T-helper 9 cell (primary cell): ENCODE measurements around the gene CDC25B.
"Not testable (repeated sequence)": the region's sequence is repeated elsewhere in the genome, so short reads cannot be mapped to it uniquely, and the experiment has no call there.

ENCODE experiments used
- DNase-seq: peaks from one replicate; pipeline ENCODE4 v3.0.0-alpha.2; 2020

The CDC25B gene

DNA sequence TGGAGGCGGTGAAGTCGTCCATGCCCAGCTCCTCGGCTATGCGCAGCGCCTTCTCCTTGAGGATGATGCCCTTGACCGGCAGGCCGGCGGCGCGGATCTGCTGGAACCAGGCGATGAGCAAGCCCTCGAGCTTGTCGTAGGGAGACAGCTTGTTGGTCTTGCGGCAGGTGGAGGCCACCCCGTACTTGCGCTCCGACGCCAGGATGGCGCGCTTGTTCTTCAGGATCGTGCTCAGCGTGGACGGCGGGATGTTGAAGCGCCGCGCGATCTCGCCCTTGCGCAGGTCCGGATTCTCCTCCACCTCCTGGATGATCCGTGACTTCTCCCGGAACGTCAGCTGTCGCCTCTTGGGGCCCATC is 10.0 kb upstream of the CDC25B start:
- DNase-seq = peak; percentile 28

DNA sequence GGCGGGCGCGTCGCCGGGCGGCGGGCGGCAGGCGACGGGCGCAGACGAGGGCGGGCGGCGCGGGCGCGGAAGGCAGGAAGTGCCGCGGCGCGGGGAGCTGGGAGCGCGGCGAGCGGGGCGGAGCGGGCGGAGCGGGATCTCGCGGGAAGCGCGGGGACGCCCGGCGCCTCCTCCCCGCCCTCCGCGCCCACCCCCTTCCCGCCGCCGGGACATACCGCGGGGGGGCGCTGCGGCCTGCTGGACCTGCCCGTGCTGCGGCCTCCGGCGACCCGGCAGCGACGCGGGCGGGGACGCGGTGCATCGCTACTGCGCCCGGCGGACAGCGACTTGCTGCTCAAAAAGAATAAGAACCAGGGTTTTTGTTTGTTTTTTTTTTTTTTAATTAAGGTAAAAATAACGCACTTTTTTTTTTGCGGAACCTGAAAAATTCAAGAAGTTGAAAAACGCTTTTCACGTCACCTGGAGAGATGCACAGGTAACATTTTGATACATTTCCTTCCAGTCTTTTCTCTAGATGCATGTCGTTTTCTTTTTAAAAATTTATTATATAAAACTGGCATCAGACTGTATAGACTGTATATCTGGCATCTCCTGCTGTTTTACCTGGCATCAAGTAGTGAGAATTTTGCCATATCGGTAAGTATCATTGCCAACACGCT is 9.3 kb upstream of the CDC25B start, which contains the start of gene CENPB:
CENPB (minus strand) TSS at position 76 of the 659 bp plus-strand sequence. CDS start 257 bp downstream, outside the sequence.
- peak; percentile 92 for DNase-seq

DNA sequence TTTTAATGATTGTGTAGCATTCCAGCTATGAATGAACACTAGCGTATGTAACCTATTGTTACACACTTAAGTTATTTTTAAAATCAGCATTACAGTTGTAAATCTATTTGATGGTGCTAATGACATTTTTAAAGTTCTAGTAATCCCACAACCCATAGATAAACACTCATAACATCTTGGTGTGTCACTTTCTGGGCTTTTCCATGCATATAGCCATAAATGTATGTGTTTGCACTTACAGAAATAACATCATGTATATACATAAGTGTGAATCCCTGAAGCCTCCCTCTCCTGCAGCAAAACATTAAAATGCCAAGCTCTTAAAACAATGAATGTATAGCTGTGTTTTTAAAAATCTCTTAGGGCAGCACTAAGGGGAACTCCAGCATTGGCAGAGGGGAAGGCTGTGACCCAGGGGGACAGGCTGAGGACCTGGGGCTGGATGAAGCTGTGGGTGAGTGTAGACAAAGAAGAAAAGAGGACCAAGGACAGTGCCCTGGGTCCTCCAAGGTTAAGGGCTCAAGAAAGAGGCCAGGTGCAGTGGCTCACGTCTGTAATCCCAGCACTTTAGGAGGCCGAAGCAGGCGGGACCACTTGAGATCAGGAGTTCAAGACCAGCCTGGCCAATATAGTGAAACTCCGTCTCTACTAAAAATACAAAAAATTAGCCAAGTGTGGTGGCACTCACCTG is 8.6 kb upstream of the CDC25B start:
- no peak for DNase-seq

DNA sequence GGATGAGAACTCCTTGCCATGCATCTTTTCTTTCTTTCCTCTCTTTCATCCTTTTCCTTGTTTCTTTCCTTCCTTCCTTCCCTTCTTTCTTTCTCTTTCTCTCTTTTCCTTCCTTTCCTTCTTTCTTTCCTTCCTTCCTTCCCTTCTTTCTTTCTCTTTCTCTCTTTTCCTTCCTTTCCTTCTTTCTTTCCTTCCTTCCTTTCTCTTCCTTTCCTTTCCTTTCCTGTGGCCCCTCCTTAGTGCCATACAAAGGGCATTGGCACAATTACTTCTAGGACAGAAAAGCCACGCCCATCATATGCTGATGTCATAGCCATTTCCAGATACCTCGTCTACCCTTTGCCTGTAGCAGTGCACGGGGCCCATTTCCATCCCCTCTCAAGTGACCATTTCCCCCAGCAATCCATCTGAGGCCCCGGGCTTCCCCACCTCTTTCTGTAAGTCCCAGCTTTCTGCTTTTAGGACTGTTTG is 7.4 kb upstream of the CDC25B start:
- DNase-seq = no peak

DNA sequence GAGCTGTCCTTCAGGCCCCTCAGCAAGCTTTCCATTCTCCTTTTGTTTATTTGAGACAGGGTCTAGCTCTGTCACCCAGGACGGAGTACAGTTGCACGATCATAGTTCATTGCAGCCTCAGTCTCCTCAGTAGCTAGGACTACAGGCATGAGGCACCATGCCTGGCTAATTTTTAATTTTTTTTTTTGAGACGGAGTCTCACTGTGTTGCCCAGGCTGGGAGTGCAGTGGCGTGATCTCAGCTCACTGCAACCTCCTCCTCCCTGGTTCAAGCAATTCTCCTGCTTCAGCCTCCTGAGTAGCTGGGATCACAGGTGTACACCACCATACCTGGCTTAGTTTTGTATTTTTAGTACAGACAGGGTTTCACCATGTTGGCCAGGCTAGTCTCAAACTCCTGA is 6.9 kb upstream of the CDC25B start:
- not testable (repeated sequence) for DNase-seq

DNA sequence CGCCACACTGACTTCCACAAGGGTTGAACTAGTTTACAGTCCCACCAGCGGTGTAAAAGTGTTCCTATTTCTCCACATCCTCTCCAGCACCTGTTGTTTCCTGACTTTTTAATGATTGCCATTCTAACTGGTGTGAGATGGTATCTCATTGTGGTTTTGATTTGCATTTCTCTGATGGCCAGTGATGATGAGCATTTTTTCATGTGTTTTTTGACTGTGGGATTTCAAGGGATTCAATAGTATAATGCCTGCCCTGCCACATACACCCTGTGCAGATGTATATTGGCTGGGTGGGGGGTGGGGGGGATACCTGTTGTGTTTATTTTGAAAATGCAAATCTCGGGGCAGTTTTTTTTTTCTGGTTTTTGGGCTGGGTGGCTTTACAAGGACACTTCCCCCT is 1.9 kb upstream of the CDC25B start:
- not testable (repeated sequence) for DNase-seq

DNA sequence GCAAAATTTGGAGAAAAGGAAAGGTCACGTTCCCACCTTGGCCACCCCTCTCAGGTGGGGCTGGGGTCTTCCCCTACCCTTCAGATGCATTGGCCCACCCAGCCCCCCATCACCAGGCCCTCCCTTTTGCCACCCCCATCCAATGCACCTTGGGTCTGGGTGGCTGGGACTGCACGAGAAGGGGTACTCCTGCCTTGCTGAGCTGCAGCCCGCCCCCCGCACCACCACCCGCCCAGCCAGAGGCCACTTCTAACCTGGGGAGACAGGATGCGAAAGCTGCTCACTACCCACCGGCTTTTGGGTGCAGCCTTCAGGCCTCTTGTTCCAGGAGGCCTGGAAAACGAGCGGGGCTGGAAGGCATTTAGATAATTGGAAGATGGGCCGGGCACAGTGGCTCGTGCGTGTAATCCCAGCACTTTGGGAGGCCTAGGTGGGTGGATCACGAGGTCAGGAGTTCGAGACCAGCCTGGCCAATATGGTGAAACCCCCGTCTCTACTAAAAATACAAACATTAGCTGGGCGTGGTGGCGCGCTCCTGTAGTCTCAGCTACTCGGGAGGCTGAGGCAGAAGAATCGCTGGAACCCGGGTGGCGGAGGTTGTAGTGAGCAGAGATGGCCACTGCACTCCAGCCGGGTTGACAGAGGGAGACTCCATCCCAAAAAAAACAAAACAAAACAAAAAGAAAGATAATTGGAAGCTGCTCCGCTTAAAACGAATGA is 1.2 kb upstream of the CDC25B start:
- DNase-seq = no peak

DNA sequence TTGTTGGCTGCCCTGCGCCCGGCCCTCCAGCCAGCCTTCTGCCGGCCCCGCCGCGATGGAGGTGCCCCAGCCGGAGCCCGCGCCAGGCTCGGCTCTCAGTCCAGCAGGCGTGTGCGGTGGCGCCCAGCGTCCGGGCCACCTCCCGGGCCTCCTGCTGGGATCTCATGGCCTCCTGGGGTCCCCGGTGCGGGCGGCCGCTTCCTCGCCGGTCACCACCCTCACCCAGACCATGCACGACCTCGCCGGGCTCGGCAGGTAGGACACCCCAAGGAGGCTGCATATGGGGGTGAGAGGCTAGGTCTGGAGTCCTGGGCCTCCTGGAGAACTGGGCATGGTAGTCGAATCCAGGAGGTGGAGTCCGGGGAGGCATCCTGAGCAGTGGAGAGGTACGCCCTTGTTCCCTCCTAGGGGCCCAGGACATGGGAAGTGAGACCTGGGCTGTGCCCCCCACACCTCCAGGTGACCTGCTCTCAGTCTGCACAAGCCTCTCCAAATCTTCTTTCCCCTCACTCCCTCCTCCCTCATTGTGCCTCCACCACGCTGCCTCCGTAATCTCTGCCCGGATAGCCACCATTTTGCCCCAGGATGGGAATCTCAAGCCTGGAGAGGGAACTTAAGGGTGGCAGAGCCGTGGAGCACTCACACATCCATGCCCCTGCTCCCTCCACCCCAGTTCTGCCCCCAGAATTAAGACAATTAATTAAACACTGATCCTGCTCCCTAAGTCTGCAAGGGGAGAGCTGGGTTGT is 541 bp downstream of the CDC25B start:
- DNase-seq = no peak

DNA sequence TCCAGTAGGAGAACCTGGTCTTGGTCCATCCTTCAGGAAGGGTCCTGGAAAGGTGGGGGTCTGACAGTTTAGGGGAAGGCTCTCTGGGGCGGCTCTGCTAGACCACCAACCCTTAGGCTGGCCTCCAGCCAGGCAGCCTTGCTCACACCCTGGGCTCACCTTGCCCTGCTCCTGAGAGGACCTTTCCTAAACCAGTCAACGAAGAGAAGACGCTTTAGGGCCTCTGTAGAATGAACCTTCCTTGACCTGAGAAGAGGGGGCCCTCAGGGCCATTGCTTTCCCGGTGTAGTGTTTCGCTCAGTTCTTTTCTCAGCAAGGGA is 1.1 kb downstream of the CDC25B start:
- no peak for DNase-seq

DNA sequence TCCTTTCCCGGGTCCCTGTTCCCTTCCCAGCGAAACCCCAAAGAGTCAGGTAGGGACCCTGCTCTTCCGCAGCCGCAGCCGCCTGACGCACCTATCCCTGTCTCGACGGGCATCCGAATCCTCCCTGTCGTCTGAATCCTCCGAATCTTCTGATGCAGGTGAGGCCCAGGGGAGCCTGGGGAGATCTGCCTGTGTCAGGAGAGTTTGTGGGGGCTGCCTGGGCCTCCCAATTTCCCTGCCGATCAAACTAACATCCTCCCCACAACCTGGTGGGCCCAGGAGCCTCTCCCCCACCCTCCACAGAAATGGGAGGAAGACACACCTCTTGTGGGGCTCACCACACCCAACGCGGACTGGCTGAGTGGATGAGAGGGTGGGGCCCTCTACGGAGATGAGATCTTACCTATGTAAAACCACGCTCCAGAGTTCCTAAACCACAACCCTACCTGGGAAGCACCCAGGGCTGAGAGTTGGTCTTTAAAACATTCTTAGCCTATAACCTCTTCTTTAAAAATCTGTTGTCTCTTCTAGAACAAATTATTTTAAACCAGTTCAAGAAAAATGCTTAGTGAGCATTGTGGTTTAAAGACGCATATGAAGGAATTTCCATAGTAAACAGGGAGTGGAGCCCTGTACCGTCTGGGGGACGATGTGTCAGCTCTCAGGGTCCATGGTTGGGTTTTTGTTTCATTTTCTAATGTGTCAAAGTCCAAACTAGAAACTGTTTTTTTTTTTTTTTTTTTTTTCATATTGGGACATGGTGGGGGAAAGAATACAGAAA is 1.7 kb downstream of the CDC25B start:
- DNase-seq = no peak

DNA sequence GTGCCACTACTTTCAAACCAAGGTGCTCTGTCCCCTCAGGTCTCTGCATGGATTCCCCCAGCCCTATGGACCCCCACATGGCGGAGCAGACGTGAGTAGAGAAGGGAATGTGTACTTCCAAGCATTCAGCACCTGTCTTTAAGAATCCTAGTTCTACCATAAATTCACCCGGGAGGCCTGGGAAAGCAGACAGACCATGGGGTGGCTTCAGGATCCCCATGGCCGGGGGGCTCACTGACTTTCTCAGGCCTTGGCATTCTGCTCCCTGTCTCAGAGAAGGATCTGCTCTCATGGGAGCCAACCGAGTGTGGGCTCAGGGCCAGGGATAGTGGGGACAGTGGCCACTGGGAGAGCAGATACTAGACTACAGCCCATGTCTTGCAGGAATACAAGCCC is 2.3 kb downstream of the CDC25B start:
- DNase-seq = no peak

DNA sequence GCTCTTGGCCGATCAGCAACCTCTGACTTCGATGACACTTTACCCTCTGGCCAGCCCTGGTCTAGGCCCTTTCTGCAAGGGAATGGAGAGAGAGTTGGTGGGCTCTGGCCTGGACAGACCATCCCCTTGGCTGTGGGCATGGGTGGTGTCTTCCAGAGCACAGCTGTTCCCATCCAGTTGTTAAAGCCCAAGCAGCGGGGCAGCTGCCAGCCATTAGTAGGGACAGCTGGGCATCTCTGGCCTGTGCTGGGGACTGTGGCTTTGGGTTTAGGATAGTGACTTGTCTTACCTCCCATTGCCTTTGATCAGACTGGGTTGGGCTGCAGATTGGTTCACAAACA is 2.8 kb downstream of the CDC25B start:
- no peak for DNase-seq

DNA sequence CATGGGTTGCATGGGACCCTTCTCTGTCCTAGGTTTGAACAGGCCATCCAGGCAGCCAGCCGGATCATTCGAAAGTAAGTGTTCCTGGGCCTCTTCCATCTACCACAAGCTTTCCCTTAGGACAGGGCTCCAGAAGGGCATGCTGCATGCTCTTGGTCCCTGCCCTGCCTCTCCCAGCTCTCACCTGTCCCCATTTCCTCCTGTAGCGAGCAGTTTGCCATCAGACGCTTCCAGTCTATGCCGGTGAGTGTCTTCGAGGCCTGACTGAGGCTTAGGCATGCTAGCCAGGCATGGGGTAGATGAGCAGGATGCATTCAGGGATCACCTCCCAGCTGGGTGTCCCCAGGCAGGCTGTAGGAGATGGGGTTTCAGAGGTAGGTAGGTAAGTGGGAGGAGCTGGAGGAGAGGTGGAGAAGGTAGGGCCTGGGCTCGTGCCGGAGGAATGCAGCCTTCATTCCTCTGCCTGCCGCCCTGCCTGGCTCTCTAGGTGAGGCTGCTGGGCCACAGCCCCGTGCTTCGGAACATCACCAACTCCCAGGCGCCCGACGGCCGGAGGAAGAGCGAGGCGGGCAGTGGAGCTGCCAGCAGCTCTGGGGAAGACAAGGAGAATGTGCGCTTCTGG is 4.3 kb downstream of the CDC25B start:
- DNase-seq = no peak

DNA sequence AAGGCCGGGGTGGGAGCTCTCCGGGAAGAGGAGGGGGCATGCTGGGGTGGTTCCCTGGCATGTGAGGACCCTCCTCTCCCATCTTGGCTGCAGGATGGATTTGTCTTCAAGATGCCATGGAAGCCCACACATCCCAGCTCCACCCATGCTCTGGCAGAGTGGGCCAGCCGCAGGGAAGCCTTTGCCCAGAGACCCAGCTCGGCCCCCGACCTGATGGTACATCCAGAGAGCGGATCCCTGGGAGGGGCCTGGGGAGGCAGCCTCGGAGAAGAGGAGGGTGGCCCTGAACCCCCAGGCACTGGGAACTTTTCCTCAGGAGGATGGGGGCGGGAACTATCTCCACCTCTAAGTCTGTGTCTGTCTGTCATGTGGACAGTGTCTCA is 4.8 kb downstream of the CDC25B start:
- DNase-seq = no peak

DNA sequence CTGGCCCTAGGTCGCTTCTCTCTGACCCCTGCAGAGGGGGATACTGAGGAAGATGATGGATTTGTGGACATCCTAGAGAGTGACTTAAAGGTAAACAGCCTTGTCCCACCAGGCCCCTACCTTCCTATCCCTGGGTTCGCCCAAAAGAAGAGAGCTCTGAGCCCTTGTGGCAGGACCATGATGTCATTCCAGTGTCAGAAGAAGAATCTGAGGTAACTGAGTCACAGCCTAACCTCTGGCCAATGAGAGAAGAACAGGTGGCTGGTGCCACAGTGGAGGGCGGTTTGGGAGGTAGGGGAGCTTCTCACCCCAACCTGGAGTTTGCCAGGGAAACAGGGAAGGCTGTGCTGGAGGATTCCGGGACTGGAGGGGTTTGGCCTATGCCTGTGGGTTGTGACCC is 5.2 kb downstream of the CDC25B start:
- no peak for DNase-seq

DNA sequence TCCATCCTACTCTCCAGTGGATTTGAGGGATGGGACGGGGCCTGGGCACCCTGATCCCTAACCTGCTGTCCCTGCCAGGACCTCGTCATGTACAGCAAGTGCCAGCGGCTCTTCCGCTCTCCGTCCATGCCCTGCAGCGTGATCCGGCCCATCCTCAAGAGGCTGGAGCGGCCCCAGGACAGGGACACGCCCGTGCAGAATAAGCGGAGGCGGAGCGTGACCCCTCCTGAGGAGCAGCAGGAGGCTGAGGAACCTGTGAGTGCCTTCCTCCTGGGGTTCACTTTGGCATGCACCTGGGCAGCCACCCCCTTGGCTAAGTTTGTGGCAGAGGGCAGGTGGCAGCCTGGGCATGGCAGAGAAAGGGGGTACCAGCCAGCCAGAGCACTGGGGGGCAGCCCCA is 5.7 kb downstream of the CDC25B start:
- no peak for DNase-seq

DNA sequence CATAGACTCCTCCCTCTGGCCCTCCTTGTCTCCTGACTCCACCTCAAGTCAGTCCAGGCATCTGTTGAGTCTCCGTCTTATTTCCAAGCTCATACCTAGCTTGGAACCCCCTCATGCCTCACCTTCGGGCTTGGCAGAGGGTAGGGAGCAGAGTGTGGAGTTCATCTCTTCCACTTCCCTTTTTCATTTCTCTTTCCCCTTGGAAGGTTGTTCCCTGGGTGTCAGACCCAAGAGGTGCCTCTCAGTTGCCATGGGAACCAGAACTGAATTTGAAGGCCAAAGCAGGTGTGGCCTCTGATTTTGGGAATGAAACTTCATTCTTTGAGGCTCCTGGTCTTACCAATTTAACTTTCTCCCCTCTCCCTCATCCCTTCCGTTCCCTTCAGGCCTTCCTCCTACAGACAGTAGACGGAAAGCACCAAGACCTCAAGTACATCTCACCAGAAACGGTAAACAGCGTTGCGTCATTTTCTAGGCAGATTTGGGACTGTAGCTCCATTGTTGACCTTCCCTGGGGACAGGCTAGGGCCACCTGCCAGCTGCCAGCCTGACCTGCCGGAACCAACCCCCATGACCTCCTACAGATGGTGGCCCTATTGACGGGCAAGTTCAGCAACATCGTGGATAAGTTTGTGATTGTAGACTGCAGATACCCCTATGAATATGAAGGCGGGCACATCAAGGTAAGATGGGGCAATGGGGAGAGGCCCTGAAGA is 6.6 kb downstream of the CDC25B start:
- no peak for DNase-seq

DNA sequence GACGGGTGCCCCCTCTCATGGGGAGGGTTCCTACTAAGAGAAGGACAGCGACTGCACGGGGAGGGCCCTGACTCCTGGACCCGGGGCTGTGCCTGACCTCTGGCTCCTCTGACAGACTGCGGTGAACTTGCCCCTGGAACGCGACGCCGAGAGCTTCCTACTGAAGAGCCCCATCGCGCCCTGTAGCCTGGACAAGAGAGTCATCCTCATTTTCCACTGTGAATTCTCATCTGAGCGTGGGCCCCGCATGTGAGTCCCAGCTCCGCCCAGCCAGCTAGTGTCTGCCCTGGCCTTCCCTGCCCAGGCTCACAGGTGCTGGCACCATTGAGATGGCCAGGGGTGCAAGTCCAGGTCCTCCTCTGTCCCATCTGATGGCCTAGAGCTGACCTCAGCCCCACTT is 7.2 kb downstream of the CDC25B start:
- no peak for DNase-seq

DNA sequence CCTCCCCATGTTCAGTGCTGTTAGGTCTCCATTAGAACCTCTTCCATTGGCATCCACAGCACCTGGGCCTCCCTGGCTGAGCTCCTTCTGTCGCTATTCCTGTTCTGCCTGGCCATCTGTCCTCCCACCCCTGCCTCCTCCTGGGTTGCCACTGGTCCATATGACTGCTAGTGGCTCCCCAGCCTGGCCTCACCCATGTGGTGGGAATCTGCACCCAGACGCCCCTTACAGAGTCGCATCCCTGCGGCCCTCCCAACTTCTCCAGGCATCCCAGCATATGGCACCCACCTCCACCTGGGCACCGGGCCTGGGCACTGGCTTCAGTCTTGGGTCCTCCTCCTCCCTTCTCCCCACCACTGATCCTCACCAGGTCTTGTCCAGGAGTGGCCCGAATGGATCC is 7.7 kb downstream of the CDC25B start:
- DNase-seq = no peak

DNA sequence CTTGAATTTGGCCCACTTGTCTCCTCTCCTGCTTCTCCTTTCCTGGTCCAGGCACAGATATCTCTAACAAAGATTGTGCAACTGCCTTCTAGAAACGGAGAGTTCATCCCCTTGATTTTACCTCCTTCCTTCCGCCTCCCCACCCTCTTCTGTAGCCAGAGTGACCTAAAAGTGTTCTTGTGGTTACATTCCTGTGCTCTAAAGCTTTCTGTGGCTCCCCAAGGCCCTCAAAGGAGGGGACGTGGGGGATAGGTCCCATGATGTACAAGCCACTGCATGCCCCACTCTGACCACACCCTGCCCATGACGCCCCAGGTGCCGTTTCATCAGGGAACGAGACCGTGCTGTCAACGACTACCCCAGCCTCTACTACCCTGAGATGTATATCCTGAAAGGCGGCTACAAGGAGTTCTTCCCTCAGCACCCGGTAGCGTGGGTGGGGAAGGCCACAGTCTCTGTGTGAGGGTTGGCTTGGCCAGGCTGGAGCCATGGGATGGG is 8.2 kb downstream of the CDC25B start:
- no peak for DNase-seq

DNA sequence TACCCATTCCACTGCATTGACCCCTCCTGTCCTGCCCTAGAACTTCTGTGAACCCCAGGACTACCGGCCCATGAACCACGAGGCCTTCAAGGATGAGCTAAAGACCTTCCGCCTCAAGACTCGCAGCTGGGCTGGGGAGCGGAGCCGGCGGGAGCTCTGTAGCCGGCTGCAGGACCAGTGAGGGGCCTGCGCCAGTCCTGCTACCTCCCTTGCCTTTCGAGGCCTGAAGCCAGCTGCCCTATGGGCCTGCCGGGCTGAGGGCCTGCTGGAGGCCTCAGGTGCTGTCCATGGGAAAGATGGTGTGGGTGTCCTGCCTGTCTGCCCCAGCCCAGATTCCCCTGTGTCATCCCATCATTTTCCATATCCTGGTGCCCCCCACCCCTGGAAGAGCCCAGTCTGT is 8.7 kb downstream of the CDC25B start:
- no peak for DNase-seq
